Vagina (tissue), 2 donors: Measurements from ENCODE around the gene SPDYE18. TPM values are rescaled to one million over a fixed set of nuclear protein-coding genes. Genes with fewer than 3 reads are reported as not detected.
"Not testable (repeated sequence)": the region's sequence is repeated elsewhere in the genome, so short reads cannot be mapped to it uniquely, and the experiment has no call there.

Experiments
- DNase-seq, 2 donors: peaks; one replicate each; pipeline ENCODE4 v3.0.0-alpha.2; 2017; ENCODE audit errors: extremely low spot score in 2 of 2
- H3K27ac ChIP-seq: fragments of 200-600 bp; sonication (generic); one replicate; pipeline ENCODE4 v1.5.1; 2019
- H3K27me3 ChIP-seq: fragments of 200-600 bp; sonication (generic); one replicate; pipeline ENCODE4 v1.5.1; 2019
- H3K36me3 ChIP-seq, 2 donors: fragments of 200-600 bp; sonication (generic); one replicate each; pipeline ENCODE4 v1.5.1; 2017 to 2019
- H3K4me1 ChIP-seq: fragments of 200-600 bp; sonication (generic); one replicate; pipeline ENCODE4 v1.5.1; 2019
- H3K4me3 ChIP-seq, 2 donors: fragments of 200-600 bp; sonication (generic); 1 replicate in 1 of 2; 2 replicates in 1 of 2; pipeline ENCODE4 v1.5.1; 2016 to 2019
- H3K9me3 ChIP-seq: fragments of 200-600 bp; sonication (generic); one replicate; pipeline ENCODE4 v1.5.1; 2019
- intact Hi-C: fragments of 100-400 bp; cut with DNase I; formaldehyde crosslinking; loops from one replicate; pipeline ENCODE4 v1.15.1; 2023
- total RNA-seq: library from RNA; depleted of rRNA; stranded (reverse); fragments of >200 nt; gene quantifications from one replicate; pipeline ENCODE4 v1.2.3, GENCODE V29; 2016

SPDYE18 gene, protein sequence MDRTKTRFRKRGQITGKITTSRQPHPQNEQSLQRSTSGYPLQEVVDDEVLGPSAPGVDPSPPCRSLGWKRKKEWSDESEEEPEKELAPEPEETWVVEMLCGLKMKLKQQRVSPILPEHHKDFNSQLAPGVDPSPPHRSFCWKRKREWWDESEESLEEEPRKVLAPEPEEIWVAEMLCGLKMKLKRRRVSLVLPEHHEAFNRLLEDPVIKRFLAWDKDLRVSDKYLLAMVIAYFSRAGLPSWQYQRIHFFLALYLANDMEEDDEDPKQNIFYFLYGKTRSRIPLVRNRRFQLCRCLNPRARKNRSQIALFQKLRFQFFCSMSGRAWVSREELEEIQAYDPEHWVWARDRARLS
- total RNA-seq, result 1.2 TPM

- not testable (repeated sequence) for DNase-seq
Observed at GRCh38 chr7:77062557-77062956, at the start of gene SPDYE18. Gene SPDYE18, minus strand, starts transcription at chr7:77062558. Its CDS starts 2,046 bp downstream, at chr7:77060512.

GRCh38 chr7:77108362-77108761, 46.0 kb upstream of the SPDYE18 start:
- H3K36me3 ChIP-seq, intact Hi-C loops, H3K27ac ChIP-seq, H3K27me3 ChIP-seq, H3K4me1 ChIP-seq, H3K4me3 ChIP-seq, H3K9me3 ChIP-seq, DNase-seq: not testable (repeated sequence)

More at GRCh38 chr7:77062557-77062956, at the start of gene SPDYE18:
- H3K36me3 ChIP-seq, H3K9me3 ChIP-seq, H3K4me3 ChIP-seq, H3K4me1 ChIP-seq, intact Hi-C loops, H3K27ac ChIP-seq, H3K27me3 ChIP-seq: not testable (repeated sequence)

DNA sequence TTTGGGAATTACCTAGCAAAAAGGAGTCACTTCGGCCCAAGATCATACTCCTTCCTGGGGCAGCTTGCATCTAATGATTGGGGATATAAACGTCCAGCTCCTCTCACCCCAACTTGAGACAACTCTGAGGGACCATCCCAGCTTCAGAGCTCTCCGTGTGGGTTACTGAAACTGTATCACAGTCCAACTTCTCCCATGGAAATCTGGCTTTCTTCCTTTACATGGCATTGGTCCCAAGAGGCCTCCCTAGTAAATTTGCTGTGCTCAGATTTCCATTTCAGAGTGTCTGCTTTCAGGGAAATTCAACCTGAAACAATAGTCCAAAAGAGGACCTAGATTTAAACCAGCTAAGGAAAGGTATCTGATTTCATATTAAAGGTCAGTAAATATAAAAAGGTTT, 45.3 kb upstream of the SPDYE18 start:
- H3K36me3 ChIP-seq, H3K4me3 ChIP-seq, H3K27me3 ChIP-seq, intact Hi-C loops, DNase-seq, H3K4me1 ChIP-seq, H3K27ac ChIP-seq, H3K9me3 ChIP-seq: not testable (repeated sequence)

- intact Hi-C loops, result not testable (repeated sequence)
Observed at GRCh38 chr7:77105904-77106303, 43.5 kb upstream of the SPDYE18 start.

DNA sequence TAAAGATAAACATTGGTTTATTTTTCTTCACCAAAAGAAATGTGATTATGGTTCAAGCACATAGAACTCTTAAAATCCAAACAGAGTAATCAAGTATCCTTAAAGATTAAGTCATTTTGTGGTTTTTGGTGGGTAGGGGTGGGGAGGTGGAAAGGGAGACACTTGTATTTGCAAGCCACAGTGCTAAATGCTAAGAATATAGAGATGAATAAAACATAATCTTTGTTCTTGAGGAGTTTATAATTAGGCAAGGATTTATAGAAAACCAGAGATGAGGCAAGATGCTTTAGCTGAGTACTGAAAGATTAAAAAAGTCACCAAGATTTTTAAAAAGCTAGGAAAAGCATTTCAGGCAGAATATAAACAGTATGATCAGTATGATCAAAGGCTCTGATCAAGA, 40.3 kb upstream of the SPDYE18 start:
- intact Hi-C loops, result not testable (repeated sequence)

More at GRCh38 chr7:77105904-77106303, 43.5 kb upstream of the SPDYE18 start:
- not testable (repeated sequence) for H3K27me3 ChIP-seq, H3K9me3 ChIP-seq, DNase-seq, H3K4me3 ChIP-seq, H3K36me3 ChIP-seq, H3K4me1 ChIP-seq, H3K27ac ChIP-seq

DNA sequence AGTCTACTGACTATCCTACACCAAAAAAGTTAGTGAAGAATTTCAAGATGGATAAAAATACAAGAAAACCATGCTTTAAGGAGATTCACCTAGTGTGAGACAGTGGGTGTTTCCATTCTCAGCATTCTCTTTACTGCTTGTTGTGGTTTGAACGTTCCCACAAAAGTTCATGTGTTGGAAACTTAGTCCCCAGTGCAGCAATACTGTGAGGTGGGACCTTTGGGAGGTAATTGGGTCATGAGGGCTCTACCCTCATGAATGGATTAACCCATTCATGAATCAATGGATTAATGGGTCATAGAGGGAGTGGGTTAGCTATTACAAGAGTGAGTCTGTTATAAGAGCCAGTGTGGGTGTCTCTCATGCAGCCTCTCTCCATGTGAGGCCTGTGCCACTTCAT, 38.8 kb upstream of the SPDYE18 start:
- H3K27ac ChIP-seq, H3K4me3 ChIP-seq, H3K4me1 ChIP-seq, H3K9me3 ChIP-seq, H3K27me3 ChIP-seq, intact Hi-C loops, DNase-seq, H3K36me3 ChIP-seq: not testable (repeated sequence)

More for the DNA sequence above, 40.3 kb upstream of the SPDYE18 start:
- DNase-seq, H3K9me3 ChIP-seq, H3K27me3 ChIP-seq, H3K27ac ChIP-seq, H3K36me3 ChIP-seq, H3K4me3 ChIP-seq, H3K4me1 ChIP-seq: not testable (repeated sequence)

DNA sequence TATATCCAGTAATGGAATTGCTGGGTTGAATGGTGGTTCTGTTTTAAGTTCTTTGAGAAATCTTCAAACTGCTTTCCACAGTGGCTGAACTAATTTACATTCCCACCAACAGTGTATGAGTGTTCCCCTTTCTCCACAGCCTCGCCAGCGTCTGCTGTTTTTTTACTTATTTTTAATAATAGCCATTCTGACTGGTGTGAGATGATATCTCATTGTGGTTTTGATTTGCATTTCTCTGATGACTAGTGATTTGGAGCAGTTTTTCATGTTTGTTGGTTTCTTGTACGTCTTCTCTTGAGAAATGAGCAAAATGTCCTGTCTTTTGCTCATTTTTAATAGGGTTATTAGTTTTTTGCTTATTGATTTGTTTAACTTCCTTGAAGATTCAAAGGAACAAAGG, 38.1 kb upstream of the SPDYE18 start:
- H3K4me3 ChIP-seq, H3K4me1 ChIP-seq, H3K27ac ChIP-seq, DNase-seq, H3K9me3 ChIP-seq, H3K36me3 ChIP-seq, H3K27me3 ChIP-seq, intact Hi-C loops: not testable (repeated sequence)

- H3K36me3 ChIP-seq, DNase-seq, H3K4me3 ChIP-seq, H3K27ac ChIP-seq, intact Hi-C loops, H3K9me3 ChIP-seq, H3K27me3 ChIP-seq, H3K4me1 ChIP-seq: not testable (repeated sequence)
Observed at GRCh38 chr7:77092301-77092700, 29.9 kb upstream of the SPDYE18 start.

DNA sequence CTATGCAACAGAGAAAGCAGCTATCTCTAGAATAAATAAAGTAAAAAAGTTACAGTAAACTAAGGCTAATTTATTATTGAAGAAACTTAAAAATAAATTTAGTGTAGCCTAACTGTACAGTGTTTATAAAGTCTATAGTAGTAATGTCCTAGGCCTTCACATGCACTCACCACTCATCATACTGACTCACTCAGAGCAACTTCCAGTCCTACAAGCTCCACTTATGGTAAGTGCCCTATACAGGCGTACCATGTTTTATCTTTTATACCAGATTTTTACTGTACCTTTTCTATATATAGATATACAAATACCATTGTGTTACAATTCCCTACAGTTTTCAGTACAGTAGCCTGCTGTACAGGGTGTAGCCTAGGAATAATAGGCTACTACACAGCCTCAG, 19.8 kb upstream of the SPDYE18 start:
- H3K4me3 ChIP-seq, DNase-seq, H3K9me3 ChIP-seq, H3K27ac ChIP-seq, H3K27me3 ChIP-seq, H3K4me1 ChIP-seq, intact Hi-C loops, H3K36me3 ChIP-seq: not testable (repeated sequence)

DNA sequence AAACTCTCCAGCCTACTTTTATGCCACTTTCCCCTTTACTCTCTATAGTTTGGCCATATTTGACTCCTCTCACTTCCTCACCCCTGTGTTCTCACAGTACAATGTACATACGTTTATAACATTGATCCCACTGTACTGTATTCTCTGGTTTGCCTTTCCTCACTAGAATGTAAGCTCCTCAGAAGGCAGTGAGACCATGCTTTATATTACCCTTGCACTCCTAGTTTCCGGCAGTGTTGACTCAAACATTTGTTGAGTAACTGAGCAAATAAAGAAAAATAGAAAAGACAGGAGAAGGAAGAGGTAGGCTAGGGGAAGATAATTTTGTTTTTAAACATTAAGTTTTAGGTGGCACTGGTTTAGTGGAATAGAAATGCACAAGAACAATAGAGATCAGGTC, 17.9 kb upstream of the SPDYE18 start:
- DNase-seq, H3K4me1 ChIP-seq, H3K9me3 ChIP-seq, H3K27me3 ChIP-seq, intact Hi-C loops, H3K4me3 ChIP-seq, H3K27ac ChIP-seq, H3K36me3 ChIP-seq: not testable (repeated sequence)

- H3K27me3 ChIP-seq, H3K27ac ChIP-seq, H3K4me3 ChIP-seq, H3K9me3 ChIP-seq, DNase-seq, intact Hi-C loops, H3K36me3 ChIP-seq, H3K4me1 ChIP-seq: not testable (repeated sequence)
Observed at GRCh38 chr7:77079624-77080023, 17.3 kb upstream of the SPDYE18 start.

DNA sequence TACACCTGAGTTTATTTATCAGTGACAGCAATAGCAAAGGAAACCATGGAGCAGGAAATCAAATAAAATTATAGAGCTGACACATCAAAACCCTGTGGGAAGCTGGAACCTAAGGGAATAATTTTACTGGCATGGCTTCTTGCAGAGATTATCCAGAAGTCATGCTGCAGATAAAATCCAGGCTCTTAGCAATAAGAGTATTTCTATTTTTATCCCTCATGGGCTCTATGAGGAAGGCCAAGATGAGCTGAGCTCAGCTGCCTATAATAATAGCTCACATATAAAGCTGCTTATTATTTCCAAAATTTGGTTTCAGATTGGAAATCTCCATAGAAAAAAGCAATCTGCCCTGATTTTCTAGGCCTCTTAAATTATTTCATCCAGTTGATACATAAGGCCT, 16.8 kb upstream of the SPDYE18 start:
- H3K4me3 ChIP-seq, H3K4me1 ChIP-seq, intact Hi-C loops, H3K27ac ChIP-seq, H3K36me3 ChIP-seq, H3K27me3 ChIP-seq, H3K9me3 ChIP-seq, DNase-seq: not testable (repeated sequence)

GRCh38 chr7:77077060-77077459, 14.7 kb upstream of the SPDYE18 start:
- H3K9me3 ChIP-seq, H3K27ac ChIP-seq, DNase-seq, H3K4me1 ChIP-seq, H3K27me3 ChIP-seq, H3K4me3 ChIP-seq, intact Hi-C loops, H3K36me3 ChIP-seq: not testable (repeated sequence)

DNA sequence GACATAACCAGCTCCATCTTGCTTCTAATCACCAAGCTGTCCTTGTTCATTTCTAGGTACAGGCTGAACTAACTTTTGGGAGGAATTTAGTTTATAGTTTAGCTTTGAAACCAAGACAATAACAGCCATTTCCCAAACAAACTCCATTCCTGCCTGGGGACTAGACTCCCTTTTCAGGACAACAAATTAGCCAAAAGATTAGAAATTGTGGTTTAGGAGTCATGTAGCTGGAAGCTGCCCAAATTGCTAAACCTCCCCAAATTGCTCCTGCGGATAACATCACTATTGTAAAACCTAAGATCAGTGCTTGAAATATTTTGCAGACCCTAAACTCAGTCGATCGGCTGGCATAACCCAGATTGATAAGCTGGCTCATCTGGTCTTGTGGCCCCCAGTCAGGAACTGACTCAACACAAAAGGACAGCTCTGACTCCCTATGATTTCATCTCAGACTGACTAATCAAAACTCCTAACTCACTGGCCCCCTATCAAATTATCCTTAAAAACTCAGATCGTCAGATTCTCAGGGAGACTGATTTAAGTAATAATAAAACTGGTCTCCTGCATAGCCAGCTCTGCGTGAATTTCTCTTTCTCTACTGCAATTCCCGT, 12.5 kb upstream of the SPDYE18 start:
- H3K4me3 ChIP-seq, H3K36me3 ChIP-seq, intact Hi-C loops: not testable (repeated sequence)

More for the DNA sequence above, 12.5 kb upstream of the SPDYE18 start:
- not testable (repeated sequence) for H3K9me3 ChIP-seq, H3K27me3 ChIP-seq, H3K4me1 ChIP-seq, H3K27ac ChIP-seq, DNase-seq
